Measurements from ENCODE around the gene KRTAP10-7. TPM values are rescaled to one million over a fixed set of nuclear protein-coding genes. Genes with fewer than 3 reads are reported as not detected.

KRTAP10-7 gene
- total RNA-seq, 2 experiments from 2014 or later = not detected

- H3K4me1 Mint-ChIP-seq (ENCODE audit: low read depth) = peaks cover 7% of the 10 kb centered on the region
- H3K4me3 Mint-ChIP-seq = no peak within 1 kb of the TSS
- peaks cover 4% of the 10 kb centered on the region for H3K36me3 Mint-ChIP-seq
- no peak within 1 kb of the TSS for H3K27ac Mint-ChIP-seq
- ChIA-PET CTCF (no interaction called here), POLR2A (no interaction called here)
- H3K9me3 Mint-ChIP-seq = peaks cover 27% of the 10 kb centered on the region
- intact Hi-C loops (cut with micrococcal nuclease) = no loop called here
- no peak for DNase-seq
- H3K27me3 Mint-ChIP-seq = no peaks in the 10 kb centered on the region
These were observed 11.7 kb downstream of the KRTAP10-7 start, which contains the start of gene KRTAP10-8 for GRCh38 chr21:44612029-44612486. TSS of gene KRTAP10-8 (plus strand) at chr21:44612079. CDS start at chr21:44612101, 22 bp downstream.

DNA sequence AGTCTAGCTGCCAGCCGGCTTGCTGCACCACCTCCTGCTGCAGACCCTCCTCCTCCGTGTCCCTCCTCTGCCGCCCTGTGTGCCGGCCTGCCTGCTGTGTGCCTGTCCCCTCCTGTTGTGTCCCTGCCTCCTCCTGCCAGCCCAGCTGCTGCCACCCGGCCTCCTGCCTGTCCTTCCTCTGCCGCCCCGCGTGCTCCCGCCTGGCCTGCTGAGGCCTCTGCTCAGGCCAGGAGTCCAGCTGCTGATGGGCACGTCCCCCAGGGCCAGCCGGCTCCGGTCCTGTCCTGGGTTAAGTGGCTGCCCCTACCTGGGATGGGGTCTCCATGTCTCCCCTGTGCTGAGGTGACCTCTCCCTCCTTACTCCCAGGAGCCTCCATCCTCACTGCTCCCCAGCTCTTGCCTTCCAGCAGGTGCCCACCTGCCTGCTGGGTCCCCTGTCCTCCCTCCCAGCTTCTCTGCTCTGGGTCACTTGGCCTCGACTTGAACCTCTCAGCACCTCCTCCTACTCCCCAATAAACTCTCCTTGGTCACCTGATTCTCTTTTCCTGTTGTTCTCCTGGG lies 12.4 kb downstream of the KRTAP10-7 start:
- ChIA-PET CTCF (no interaction called here), POLR2A (no interaction called here)
- no peaks in the 10 kb centered on the region for H3K27me3 Mint-ChIP-seq
- H3K36me3 Mint-ChIP-seq = peaks cover 4% of the 10 kb centered on the region
- no peak overlapping the region for H3K4me3 Mint-ChIP-seq
- H3K9me3 Mint-ChIP-seq = peaks cover 27% of the 10 kb centered on the region
- no peak overlapping the region for H3K27ac Mint-ChIP-seq
- intact Hi-C loops (cut with micrococcal nuclease) = no loop called here
- DNase-seq = no peak
- peaks cover 13% of the 10 kb centered on the region for H3K4me1 Mint-ChIP-seq (ENCODE audit: low read depth)

- H3K36me3 Mint-ChIP-seq = peaks cover 4% of the 10 kb centered on the region
- peaks cover 27% of the 10 kb centered on the region for H3K9me3 Mint-ChIP-seq
- ChIA-PET CTCF (no interaction called here), POLR2A (no interaction called here)
- no peaks in the 10 kb centered on the region for H3K27me3 Mint-ChIP-seq
- intact Hi-C loops (cut with micrococcal nuclease) = no loop called here
- no peak overlapping the region for H3K27ac Mint-ChIP-seq
- peaks cover 21% of the 10 kb centered on the region for H3K4me1 Mint-ChIP-seq (ENCODE audit: low read depth)
- no peak for DNase-seq
- no peak overlapping the region for H3K4me3 Mint-ChIP-seq
These were observed 13.2 kb downstream of the KRTAP10-7 start for GRCh38 chr21:44613386-44614155.

GRCh38 chr21:44614161-44614631 lies 13.8 kb downstream of the KRTAP10-7 start:
- no peak overlapping the region for H3K4me3 Mint-ChIP-seq
- CTCF ChIA-PET = no interaction called here
- H3K27ac Mint-ChIP-seq = no peak overlapping the region
- H3K36me3 Mint-ChIP-seq = peaks cover 8% of the 10 kb centered on the region
- POLR2A ChIA-PET = no interaction called here
- intact Hi-C loops (cut with micrococcal nuclease) = no loop called here
- no peaks in the 10 kb centered on the region for H3K27me3 Mint-ChIP-seq
- no peak for DNase-seq
- H3K9me3 Mint-ChIP-seq = peaks cover 28% of the 10 kb centered on the region
- peaks cover 27% of the 10 kb centered on the region for H3K4me1 Mint-ChIP-seq (ENCODE audit: low read depth)

GRCh38 chr21:44614961-44615391 lies 14.6 kb downstream of the KRTAP10-7 start:
- Mint-ChIP-seq H3K9me3 (peaks cover 28% of the 10 kb centered on the region), H3K27me3 (no peaks in the 10 kb centered on the region), H3K27ac (no peak overlapping the region), H3K36me3 (peaks cover 14% of the 10 kb centered on the region), H3K4me3 (no peak overlapping the region), H3K4me1 (ENCODE audit: low read depth) (peaks cover 35% of the 10 kb centered on the region)
- ChIA-PET CTCF (no interaction called here), POLR2A (no interaction called here)
- intact Hi-C loops (cut with micrococcal nuclease) = no loop called here
- no peak for DNase-seq

GRCh38 chr21:44615466-44615865 lies 15.1 kb downstream of the KRTAP10-7 start:
- H3K4me3 Mint-ChIP-seq = no peak overlapping the region
- H3K36me3 Mint-ChIP-seq = peaks cover 16% of the 10 kb centered on the region
- no peaks in the 10 kb centered on the region for H3K27me3 Mint-ChIP-seq
- DNase-seq = no peak
- no peak overlapping the region for H3K27ac Mint-ChIP-seq
- ChIA-PET POLR2A (no interaction called here), CTCF (no interaction called here)
- peaks cover 26% of the 10 kb centered on the region for H3K9me3 Mint-ChIP-seq
- intact Hi-C loops (cut with micrococcal nuclease) = no loop called here
- peaks cover 37% of the 10 kb centered on the region for H3K4me1 Mint-ChIP-seq (ENCODE audit: low read depth)

- Mint-ChIP-seq H3K27me3 (no peaks in the 10 kb centered on the region), H3K9me3 (peaks cover 26% of the 10 kb centered on the region), H3K27ac (no peak overlapping the region), H3K36me3 (peaks cover 21% of the 10 kb centered on the region), H3K4me3 (no peak overlapping the region), H3K4me1 (ENCODE audit: low read depth) (peaks cover 38% of the 10 kb centered on the region)
- POLR2A ChIA-PET = no interaction called here
- CTCF ChIA-PET = interaction anchor here (1.0 kb wide), 1 partner anchor 105 kb away, joined by 3 read pairs; no protein-coding TSS in a partner anchor
- DNase-seq = no peak
- intact Hi-C loops (cut with micrococcal nuclease) = no loop called here
These were observed 15.7 kb downstream of the KRTAP10-7 start for GRCh38 chr21:44615911-44616590.

GRCh38 chr21:44616591-44616926 lies 16.2 kb downstream of the KRTAP10-7 start:
- no peak for DNase-seq
- intact Hi-C loops (cut with micrococcal nuclease) = no loop called here
- ChIA-PET POLR2A (no interaction called here), CTCF (interaction anchor here (1.0 kb wide), 1 partner anchor 106 kb away, joined by 3 read pairs; no protein-coding TSS in a partner anchor)
- Mint-ChIP-seq H3K4me1 (ENCODE audit: low read depth) (peaks cover 38% of the 10 kb centered on the region), H3K36me3 (peaks cover 20% of the 10 kb centered on the region), H3K4me3 (no peak overlapping the region), H3K9me3 (peaks cover 21% of the 10 kb centered on the region), H3K27ac (no peak overlapping the region), H3K27me3 (no peaks in the 10 kb centered on the region)

GRCh38 chr21:44617071-44617501 lies 16.7 kb downstream of the KRTAP10-7 start:
- Mint-ChIP-seq H3K9me3 (peaks cover 19% of the 10 kb centered on the region), H3K27me3 (no peaks in the 10 kb centered on the region), H3K36me3 (peaks cover 20% of the 10 kb centered on the region), H3K4me3 (no peak overlapping the region), H3K4me1 (ENCODE audit: low read depth) (peaks cover 38% of the 10 kb centered on the region), H3K27ac (peak overlapping the region; percentile 33)
- no peak for DNase-seq
- ChIA-PET POLR2A (no interaction called here), CTCF (interaction anchor here (0.7 to 1.0 kb wide), 2 partner anchors 106 to 126 kb away, joined by 3 read pairs; no protein-coding TSS in a partner anchor)
- intact Hi-C loops (cut with micrococcal nuclease) = no loop called here

DNA sequence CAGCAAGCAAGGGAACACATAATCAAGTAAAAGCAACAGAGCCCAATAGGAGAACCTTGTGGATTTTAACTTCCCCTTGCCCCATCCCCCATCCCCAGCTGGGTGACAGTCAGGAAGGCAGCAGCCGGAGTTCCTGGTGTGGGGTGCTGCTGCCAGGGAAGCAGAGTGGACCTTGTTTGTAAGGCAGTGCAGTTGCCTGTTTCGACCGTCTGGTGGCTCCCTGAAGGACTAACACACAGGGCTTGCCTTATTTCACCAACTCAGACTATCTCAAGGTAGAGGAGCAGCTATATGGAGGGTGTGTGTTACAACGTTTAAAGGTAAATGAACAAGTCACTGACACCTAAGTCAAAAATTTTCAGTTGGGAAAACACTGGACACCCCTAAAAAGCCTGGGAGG lies 18.1 kb downstream of the KRTAP10-7 start:
- H3K27ac Mint-ChIP-seq = peak overlapping the region; percentile 92
- peak; percentile 29 for DNase-seq
- POLR2A ChIA-PET = interaction anchor here (1.0 kb wide), 1 partner anchor 39 kb away, joined by 4 read pairs; the partner anchor contains the start of gene KRTAP12-3
- peaks cover 38% of the 10 kb centered on the region for H3K4me1 Mint-ChIP-seq (ENCODE audit: low read depth)
- peaks cover 22% of the 10 kb centered on the region for H3K36me3 Mint-ChIP-seq
- peak overlapping the region; percentile 30 for H3K4me3 Mint-ChIP-seq
- intact Hi-C loops (cut with micrococcal nuclease) = no loop called here
- peaks cover 22% of the 10 kb centered on the region for H3K9me3 Mint-ChIP-seq
- CTCF ChIA-PET = interaction anchor here (1.0 to 1.6 kb wide), 2 partner anchors 38 to 175 kb away, joined by 3 to 9 read pairs; no protein-coding TSS in a partner anchor
- H3K27me3 Mint-ChIP-seq = no peaks in the 10 kb centered on the region

DNA sequence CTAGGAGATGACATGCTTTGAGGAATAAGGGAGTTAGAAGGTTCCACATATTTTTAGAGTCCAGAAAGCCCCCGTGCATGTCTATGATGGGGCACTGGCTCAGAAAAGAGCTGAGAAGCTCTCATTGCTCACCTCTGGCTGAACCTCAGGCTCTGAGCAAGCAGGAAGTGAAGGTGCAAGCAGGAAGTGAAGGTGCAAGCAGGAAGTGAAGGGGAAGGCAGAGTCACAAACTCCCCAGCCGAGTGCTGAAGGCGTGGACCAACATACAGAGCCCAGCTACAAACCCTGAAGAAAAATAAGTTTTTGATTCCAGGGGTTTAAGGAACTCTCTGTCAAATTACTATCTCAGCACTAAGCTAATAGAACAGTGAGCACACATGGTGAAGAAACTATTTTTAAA lies 18.5 kb downstream of the KRTAP10-7 start:
- peak overlapping the region; percentile 92 for H3K27ac Mint-ChIP-seq
- H3K9me3 Mint-ChIP-seq = peaks cover 26% of the 10 kb centered on the region
- no peaks in the 10 kb centered on the region for H3K27me3 Mint-ChIP-seq
- ChIA-PET CTCF (interaction anchor here (1.0 to 1.6 kb wide), 2 partner anchors 37 to 175 kb away, joined by 3 to 9 read pairs; no protein-coding TSS in a partner anchor), POLR2A (interaction anchor here (1.0 kb wide), 1 partner anchor 39 kb away, joined by 4 read pairs; the partner anchor contains the start of gene KRTAP12-3)
- peaks cover 38% of the 10 kb centered on the region for H3K4me1 Mint-ChIP-seq (ENCODE audit: low read depth)
- intact Hi-C loops (cut with micrococcal nuclease) = no loop called here
- DNase-seq = peak; percentile 70
- peak overlapping the region; percentile 30 for H3K4me3 Mint-ChIP-seq
- H3K36me3 Mint-ChIP-seq = peaks cover 25% of the 10 kb centered on the region

- Mint-ChIP-seq H3K9me3 (peaks cover 36% of the 10 kb centered on the region), H3K27me3 (no peaks in the 10 kb centered on the region), H3K4me3 (no peak overlapping the region), H3K4me1 (ENCODE audit: low read depth) (peaks cover 38% of the 10 kb centered on the region), H3K27ac (peak overlapping the region; percentile 92), H3K36me3 (peaks cover 29% of the 10 kb centered on the region)
- CTCF ChIA-PET = interaction anchor here (1.6 kb wide), 1 partner anchor 174 kb away, joined by 9 read pairs; no protein-coding TSS in a partner anchor
- intact Hi-C loops (cut with micrococcal nuclease) = no loop called here
- DNase-seq = no peak
- POLR2A ChIA-PET = no interaction called here
These were observed 19.5 kb downstream of the KRTAP10-7 start for GRCh38 chr21:44619886-44620285.

Data from activated CD4-positive, alpha-beta memory T cell treated with anti-CD3 and anti-CD28 coated beads for 36 hours (primary cell).